ENCODE data around the gene GALNT1.
"Not testable (repeated sequence)": the region's sequence is repeated elsewhere in the genome, so short reads cannot be mapped to it uniquely, and the experiment has no call there.

The GALNT1 gene

DNA sequence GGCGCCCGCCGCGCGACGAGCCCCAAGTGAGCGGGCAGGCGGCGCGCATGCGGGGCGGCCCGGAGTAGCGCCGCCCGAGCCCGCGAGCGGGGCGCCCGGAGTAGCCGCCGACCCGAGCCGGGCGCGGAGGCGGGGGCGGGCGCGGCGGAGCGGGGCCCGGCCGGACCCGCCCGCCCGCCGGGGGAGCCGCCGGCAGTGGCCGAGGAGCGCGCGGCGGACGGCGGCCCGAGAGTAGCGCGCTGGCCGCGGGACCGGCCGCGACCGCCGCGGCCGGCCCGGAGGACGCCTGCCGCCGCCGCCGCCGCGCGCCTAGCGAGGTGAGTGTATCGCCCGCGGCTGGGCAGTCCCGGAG, at the start of gene GALNT1:
Gene GALNT1, plus strand, starts transcription at position 195 of the 352 bp plus-strand sequence. CDS start 72,923 bp downstream, outside the sequence.
- DNase-seq: no peak

- no peak for DNase-seq
These were observed 47.6 kb upstream of the GALNT1 start for GRCh38 chr18:35533916-35534405.

DNA sequence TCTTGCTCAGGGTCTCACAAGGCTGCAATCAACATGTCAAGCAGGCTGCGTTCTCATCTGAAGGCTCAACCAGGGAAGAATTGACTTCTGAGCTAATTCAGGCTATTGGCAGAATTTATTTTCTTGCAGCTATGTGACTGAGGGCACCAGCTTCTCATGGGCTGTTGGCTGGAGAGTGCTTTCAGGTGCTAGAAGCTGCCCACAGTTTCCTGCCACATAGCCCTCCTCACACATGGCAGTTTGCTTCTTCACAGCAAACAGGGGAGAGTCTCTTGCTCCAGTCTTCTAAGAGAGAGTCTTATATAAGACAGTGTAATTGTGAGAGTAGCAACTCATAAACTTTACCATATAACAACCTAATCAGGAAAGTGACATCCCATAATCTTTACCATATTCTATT, 46.2 kb upstream of the GALNT1 start:
- DNase-seq: no peak

DNA sequence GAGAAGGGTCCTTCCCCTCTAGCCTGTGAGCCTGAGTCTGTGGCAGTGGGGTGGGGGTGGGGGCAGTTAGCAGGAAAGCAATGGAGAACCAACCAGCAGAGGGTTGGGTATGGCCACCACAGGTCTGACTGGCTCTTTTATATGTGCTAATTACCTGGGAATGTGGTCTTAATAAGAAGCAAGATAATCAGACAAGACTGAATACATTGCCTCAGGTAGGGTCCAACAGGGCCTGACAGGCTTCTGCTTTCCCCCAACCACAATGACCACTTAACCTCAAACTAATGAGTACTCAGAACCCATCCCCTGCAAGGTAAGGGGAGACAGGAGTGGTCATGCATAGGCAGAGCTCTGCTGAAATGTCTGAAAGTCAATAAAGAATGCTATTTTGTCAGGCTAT, 39.2 kb upstream of the GALNT1 start:
- no peak for DNase-seq

DNA sequence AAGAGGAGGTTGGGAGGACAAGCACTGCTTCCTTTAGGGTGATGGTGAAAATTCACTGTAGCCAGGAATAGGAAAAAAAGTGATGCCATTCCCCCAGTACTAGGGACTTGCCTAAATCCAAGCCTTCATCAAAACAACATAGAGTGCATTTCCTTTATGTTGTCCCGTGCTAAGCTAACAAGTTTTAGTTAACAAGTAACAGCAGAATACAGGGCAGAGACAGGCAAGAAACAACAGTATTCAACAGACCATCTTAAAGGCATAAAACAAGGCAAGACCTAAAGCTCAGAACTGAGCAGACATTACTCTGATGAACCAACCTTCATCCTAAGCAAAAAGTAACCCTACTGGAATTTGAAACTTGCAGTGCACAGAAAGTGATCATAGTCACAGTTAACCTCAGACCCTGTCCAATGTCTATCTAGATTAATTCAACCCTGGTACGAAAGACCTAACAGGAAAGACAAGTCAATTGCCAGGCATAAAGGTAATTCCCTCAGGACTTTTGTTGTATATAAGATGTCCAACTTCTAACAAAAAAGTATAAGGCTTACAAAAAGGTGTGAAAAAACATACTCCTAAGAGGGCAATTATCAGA, 34.4 kb upstream of the GALNT1 start:
- DNase-seq: no peak

DNA sequence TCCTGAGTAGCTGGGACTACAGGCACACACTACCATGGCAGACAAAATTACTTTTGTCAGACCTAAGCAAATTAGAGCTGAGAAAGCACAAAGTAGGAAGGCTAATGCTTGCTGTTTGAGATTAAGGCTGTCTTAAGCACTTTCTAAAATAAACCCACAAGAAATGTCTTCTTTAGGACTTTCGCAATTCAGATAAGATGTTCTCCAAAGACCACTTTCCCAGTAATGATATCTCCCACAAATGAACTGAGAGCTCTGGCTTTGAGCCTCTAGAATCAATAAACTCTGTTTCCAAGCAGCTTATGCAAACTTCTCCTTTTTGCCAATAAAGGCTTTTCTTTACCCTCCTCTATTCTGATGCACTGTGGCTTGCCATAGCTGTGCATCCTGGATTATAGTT, 32.0 kb upstream of the GALNT1 start:
- no peak for DNase-seq

GRCh38 chr18:35553300-35553699, 28.2 kb upstream of the GALNT1 start:
- DNase-seq: no peak

DNA sequence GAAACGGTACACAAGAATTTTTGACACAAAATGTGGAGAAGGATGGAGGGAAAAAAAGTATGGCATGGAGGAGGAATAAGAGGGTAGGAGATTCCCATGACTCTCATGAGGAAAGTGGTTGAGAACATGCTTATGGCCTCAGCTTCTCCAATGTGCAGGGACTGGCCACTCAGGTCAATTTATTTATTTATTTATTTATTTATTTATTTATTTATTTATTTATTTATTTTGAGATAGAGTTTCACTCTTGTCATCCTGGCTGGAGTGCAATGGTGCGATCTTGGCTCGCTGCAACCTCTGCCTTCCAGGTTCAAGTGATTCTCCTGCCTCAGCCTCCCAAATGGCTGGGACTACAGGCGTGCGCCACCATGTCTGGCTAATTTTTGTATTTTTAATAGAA, 26.0 kb upstream of the GALNT1 start:
- not testable (repeated sequence) for DNase-seq

DNA sequence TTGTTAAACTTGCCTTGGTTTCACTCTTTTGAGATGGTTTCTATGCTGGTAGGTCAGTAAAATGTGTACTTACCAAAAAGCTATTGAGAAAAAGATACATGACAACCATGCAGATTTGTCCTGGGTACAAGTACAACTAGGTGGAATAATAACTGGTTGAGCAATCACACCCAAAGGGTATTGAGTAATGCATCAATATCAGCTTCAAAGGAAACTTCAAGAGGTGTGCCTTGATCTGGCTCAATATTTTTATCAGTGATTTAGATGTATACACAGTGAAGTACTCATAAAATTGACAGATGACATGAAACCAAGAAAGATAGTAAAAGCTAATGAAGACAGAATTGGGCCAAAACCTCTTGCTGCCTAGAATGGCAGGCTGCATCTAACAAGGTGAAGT, 21.7 kb upstream of the GALNT1 start:
- no peak for DNase-seq

DNA sequence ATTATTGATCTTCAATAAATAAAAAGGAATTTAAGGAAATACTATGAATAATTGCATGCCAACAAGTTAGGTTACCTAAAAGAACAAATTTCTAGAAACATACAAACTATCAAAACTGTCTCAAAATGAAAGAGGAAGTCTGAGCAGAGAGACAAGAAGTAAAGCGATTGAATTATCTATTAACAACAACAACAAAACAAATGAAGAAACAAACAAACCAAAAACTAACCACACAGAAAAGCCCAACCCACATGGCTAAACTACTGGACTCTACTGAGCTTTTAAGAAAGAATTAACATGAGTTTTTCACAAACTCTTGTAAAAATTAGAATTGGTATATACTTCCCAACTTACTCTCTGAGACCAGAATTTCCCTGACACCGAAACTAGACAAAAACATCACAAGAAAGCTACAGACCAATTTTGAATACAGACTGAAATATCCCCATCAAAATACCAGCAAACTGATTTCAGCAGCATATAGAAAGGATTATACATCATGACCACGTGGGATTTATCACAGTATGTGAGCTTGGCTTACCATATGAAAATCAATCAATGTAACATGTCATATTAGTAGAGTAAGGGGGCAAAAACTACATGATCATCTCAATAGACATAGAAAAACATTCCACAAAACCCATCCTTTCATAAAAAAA, 16.6 kb upstream of the GALNT1 start:
- no peak for DNase-seq

DNA sequence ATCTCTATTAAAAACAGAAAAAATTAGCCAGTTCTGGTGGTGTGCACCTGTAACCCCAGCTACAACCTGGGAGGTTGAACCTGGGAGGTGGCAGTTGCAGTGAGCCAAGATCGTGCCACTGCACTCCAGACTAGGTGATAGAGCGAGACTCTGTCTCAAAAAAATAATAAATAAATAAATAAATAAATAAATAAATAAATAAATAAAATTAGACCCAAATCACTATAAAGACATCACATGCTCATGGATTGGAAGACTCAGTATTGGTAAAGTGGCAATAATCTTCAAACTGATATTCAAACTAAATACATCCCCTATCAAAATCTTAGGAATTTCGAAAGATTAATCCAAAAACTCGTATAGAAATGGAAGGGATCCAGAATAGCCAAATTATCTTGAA, 15.5 kb upstream of the GALNT1 start:
- no peak for DNase-seq

DNA sequence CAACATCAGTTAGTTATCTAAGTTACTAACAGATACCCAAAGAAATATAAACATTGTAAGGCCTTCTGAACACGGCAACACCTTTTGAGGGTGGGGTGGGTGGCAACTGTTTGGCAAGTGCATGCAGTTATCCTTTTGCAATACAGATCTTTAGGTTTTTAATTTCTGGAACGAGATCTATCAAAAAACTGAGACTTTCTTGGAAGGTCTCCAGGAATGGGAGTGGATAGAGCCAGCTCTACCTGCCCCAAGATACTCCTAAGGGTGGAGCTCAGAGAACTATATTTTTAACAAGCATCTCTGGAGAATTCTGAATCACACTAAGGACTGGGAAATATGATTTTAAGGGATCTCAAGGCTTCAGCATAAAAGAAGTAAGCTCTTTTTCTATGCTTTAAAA, 11.4 kb upstream of the GALNT1 start:
- DNase-seq: no peak

DNA sequence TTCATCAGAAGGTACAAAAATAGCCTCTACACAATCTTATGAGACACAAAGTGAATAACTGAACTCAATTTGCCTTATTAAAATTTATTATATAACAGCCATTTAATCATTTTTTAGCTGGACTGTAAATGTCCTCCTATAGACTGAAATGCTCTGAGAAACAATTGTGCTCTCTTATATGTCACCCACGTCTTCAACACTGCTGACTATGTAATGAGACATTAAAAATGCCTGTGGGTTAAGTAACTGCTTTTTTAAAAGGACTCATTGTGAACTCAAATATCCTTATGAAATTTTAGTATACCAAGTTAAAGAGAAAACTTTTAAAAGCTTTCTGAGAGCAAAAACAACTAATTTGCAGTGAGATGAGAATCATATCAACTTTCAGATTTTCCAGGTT, 10.4 kb upstream of the GALNT1 start:
- DNase-seq: no peak

DNA sequence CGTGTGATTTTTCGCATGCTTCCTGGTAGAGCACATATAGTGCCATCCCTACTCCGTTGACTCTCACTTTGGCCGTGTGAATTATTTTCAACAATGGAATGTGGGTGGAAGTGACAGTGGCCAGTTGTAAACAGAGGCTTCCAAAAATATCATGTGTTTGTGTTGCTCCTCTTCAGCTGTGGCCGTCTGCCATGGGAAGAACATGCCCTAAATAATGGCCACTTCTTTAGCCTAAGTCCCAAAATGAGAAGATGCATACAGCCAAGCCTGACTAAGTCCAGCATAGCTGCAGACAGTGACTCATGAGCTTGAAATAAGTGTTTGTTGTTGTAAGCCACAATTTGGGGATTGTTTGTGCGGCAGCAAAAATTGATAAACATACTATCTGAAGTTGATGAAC, 8.9 kb upstream of the GALNT1 start:
- DNase-seq: no peak

DNA sequence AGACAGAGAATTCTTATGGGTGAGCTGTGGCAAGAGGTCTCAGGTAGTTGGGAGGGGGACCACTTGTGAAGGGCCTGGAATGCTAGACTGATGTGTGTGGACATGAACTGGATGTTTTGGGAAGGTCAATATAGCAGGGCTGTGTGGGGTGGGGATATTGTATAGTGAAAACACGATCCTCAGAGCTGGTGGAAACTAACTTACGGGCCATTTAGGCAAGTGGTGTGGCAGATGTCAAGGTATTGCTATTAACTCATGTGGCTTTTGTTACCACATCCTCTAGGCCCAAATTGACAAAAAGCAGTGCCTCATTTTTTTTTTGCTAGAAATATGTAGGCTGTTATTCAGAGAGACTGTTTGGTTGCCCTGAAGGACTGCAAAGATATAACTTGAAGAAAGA, 8.0 kb upstream of the GALNT1 start:
- DNase-seq: no peak

- DNase-seq: not testable (repeated sequence)
These were observed 5.2 kb upstream of the GALNT1 start for GRCh38 chr18:35576240-35576845.

- DNase-seq: no peak
These were observed 4.3 kb upstream of the GALNT1 start for GRCh38 chr18:35577045-35577848.

DNA sequence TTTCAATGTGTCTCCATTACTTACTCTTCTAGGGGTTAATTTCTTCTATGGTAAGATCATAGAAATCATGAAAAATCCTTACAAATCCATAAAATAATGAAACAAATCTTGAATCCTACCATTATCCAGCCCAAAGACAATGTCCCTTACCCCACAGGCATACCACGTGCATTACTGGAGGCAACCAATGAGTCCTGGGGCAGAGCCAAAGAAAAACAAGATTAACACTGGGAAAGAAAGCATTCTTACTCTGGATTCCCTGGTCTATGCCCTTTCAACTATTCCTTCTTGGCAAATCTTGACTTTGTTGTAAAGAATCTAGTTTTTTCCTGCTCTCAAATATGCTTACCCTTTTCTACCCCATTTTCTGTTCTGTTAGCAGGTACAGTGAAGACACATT, 3.1 kb upstream of the GALNT1 start:
- no peak for DNase-seq

- no peak for DNase-seq
These were observed 2.6 kb upstream of the GALNT1 start for GRCh38 chr18:35578936-35579335.

GRCh38 chr18:35580701-35581539, 620 bp upstream of the GALNT1 start:
- DNase-seq: peak; percentile 47

- DNase-seq: peak; percentile 29
These were observed 530 bp downstream of the GALNT1 start for GRCh38 chr18:35581898-35582641.
